ENCODE measurements around the gene CDR2.

Gene CDR2

DNA sequence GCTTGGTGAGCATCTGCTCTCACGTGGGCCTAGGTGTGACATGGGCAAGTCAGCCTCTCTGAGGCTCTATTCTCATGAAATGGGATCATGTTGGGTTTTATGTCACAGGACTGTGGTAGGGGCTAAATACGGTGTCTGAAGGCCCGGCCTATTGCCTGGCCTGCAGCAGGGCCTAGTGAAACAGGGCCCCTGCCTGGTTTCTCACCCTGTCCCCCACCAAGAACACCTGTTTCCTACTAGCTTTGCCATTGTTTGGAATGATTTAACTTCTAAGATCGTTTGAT lies 48.1 kb downstream of the CDR2 start:
- CTCF ChIA-PET: no interaction called here
- POLR2A ChIA-PET: no interaction called here
- DNase-seq (ENCODE audit: extremely low spot score): no peak
- no peak for TF ChIP-seq NFRKB (IDR thresholded peaks at IDR 0.05)
- TF ChIP-seq SUZ12 (IDR thresholded peaks at IDR 0.05): no peak
- TF ChIP-seq HDGF (IDR thresholded peaks at IDR 0.05; ENCODE audit: borderline replicate concordance): no peak
- no peak for TF ChIP-seq PKNOX1 (IDR thresholded peaks at IDR 0.05)
- no peak for TF ChIP-seq ZNF384 (IDR thresholded peaks at IDR 0.05)

GRCh38 chr16:22325598-22326368 lies 48.6 kb downstream of the CDR2 start:
- DNase-seq (ENCODE audit: extremely low spot score): no peak
- POLR2A ChIA-PET: no interaction called here
- CTCF ChIA-PET: no interaction called here
- TF ChIP-seq TARDBP (IDR thresholded peaks at IDR 0.05) (no peak), HDGF (IDR thresholded peaks at IDR 0.05; ENCODE audit: borderline replicate concordance) (no peak), BHLHE40 (IDR thresholded peaks at IDR 0.05; ENCODE audit: borderline replicate concordance) (no peak), LEF1 (IDR thresholded peaks at IDR 0.05; ENCODE audit: borderline replicate concordance) (no peak), PKNOX1 (IDR thresholded peaks at IDR 0.05) (no peak), NFRKB (IDR thresholded peaks at IDR 0.05) (no peak), ZNF384 (IDR thresholded peaks at IDR 0.05) (no peak), FOXA1 (IDR thresholded peaks at IDR 0.05) (no peak), FOXK2 (IDR thresholded peaks at IDR 0.05) (no peak), ARNT (IDR thresholded peaks at IDR 0.05) (no peak), SP1 (IDR thresholded peaks at IDR 0.05) (no peak), L3MBTL2 (conservative IDR thresholded peaks at IDR 0.05) (no peak), SUZ12 (IDR thresholded peaks at IDR 0.05) (no peak), FOXM1 (IDR thresholded peaks at IDR 0.05; ENCODE audit: borderline replicate concordance) (no peak), CTBP1 (IDR thresholded peaks at IDR 0.05; ENCODE audit: borderline replicate concordance) (no peak), ELF4 (IDR thresholded peaks at IDR 0.05) (no peak)

GRCh38 chr16:22324787-22325597 lies 49.4 kb downstream of the CDR2 start:
- TF ChIP-seq ELF4 (IDR thresholded peaks at IDR 0.05): no peak
- TF ChIP-seq CTBP1 (IDR thresholded peaks at IDR 0.05; ENCODE audit: borderline replicate concordance): no peak
- no peak for TF ChIP-seq LEF1 (IDR thresholded peaks at IDR 0.05; ENCODE audit: borderline replicate concordance)
- no peak for TF ChIP-seq ZNF384 (IDR thresholded peaks at IDR 0.05)
- no peak for TF ChIP-seq SP1 (IDR thresholded peaks at IDR 0.05)
- TF ChIP-seq ARNT (IDR thresholded peaks at IDR 0.05): no peak
- DNase-seq (ENCODE audit: extremely low spot score): no peak
- ChIA-PET POLR2A (no interaction called here), CTCF (no interaction called here)

- CTCF ChIA-PET: no interaction called here
- POLR2A ChIA-PET: no interaction called here
- TF ChIP-seq L3MBTL2 (conservative IDR thresholded peaks at IDR 0.05): no peak
- no peak for TF ChIP-seq NFRKB (IDR thresholded peaks at IDR 0.05)
- no peak for TF ChIP-seq CTBP1 (IDR thresholded peaks at IDR 0.05; ENCODE audit: borderline replicate concordance)
- no peak for TF ChIP-seq FOXM1 (IDR thresholded peaks at IDR 0.05; ENCODE audit: borderline replicate concordance)
- TF ChIP-seq FOXA1 (IDR thresholded peaks at IDR 0.05): no peak
- no peak for TF ChIP-seq HDGF (IDR thresholded peaks at IDR 0.05; ENCODE audit: borderline replicate concordance)
- no peak for TF ChIP-seq LEF1 (IDR thresholded peaks at IDR 0.05; ENCODE audit: borderline replicate concordance)
- no peak for TF ChIP-seq SP1 (IDR thresholded peaks at IDR 0.05)
- no peak for TF ChIP-seq PKNOX1 (IDR thresholded peaks at IDR 0.05)
- TF ChIP-seq ELF4 (IDR thresholded peaks at IDR 0.05): no peak
- TF ChIP-seq TARDBP (IDR thresholded peaks at IDR 0.05): no peak
- TF ChIP-seq ARNT (IDR thresholded peaks at IDR 0.05): no peak
- no peak for TF ChIP-seq FOXK2 (IDR thresholded peaks at IDR 0.05)
- DNase-seq (ENCODE audit: extremely low spot score): peak; percentile 3
These were observed 50.2 kb downstream of the CDR2 start for GRCh38 chr16:22323959-22324786.

- POLR2A ChIA-PET: no interaction called here
- CTCF ChIA-PET: no interaction called here
- DNase-seq (ENCODE audit: extremely low spot score): no peak
- TF ChIP-seq L3MBTL2 (conservative IDR thresholded peaks at IDR 0.05) (no peak), BHLHE40 (IDR thresholded peaks at IDR 0.05; ENCODE audit: borderline replicate concordance) (no peak), FOXM1 (IDR thresholded peaks at IDR 0.05; ENCODE audit: borderline replicate concordance) (no peak), HDGF (IDR thresholded peaks at IDR 0.05; ENCODE audit: borderline replicate concordance) (no peak), SUZ12 (IDR thresholded peaks at IDR 0.05) (no peak), ZNF384 (IDR thresholded peaks at IDR 0.05) (no peak), CTBP1 (IDR thresholded peaks at IDR 0.05; ENCODE audit: borderline replicate concordance) (no peak), NFRKB (IDR thresholded peaks at IDR 0.05) (no peak), SP1 (IDR thresholded peaks at IDR 0.05) (no peak), ARNT (IDR thresholded peaks at IDR 0.05) (no peak), FOXA1 (IDR thresholded peaks at IDR 0.05) (no peak), LEF1 (IDR thresholded peaks at IDR 0.05; ENCODE audit: borderline replicate concordance) (no peak), PKNOX1 (IDR thresholded peaks at IDR 0.05) (no peak), ELF4 (IDR thresholded peaks at IDR 0.05) (no peak), FOXK2 (IDR thresholded peaks at IDR 0.05) (no peak), TARDBP (IDR thresholded peaks at IDR 0.05) (no peak)
These were observed 51.1 kb downstream of the CDR2 start for GRCh38 chr16:22323173-22323958.
